MM.1S (cell line): Measurements from ENCODE around the gene FGF12.

Source experiments
- DNase-seq: peaks from one replicate; pipeline ENCODE4 v3.0.0-alpha.2; 2015
- H2AFZ ChIP-seq: fragments of 300-600 bp; sonication (generic); 2 replicates; pipeline ENCODE4 v1.6.0; 2016; ENCODE audit warnings: antibody characterized with exemption, low read length
- H3F3A ChIP-seq: fragments of 300-600 bp; sonication (generic); 2 replicates; pipeline ENCODE4 v1.6.1; 2016; ENCODE audit warnings: mild to moderate bottlenecking, antibody characterized with exemption, low read length, moderate library complexity, mixed read lengths; ENCODE audit not compliant: insufficient read depth
- H3K27ac ChIP-seq: fragments of 300-600 bp; sonication (generic); 2 replicates; pipeline ENCODE4 v1.5.1; 2016; ENCODE audit warnings: mild to moderate bottlenecking, low read length
- H3K27me3 ChIP-seq: fragments of 300-600 bp; sonication (generic); replicated peaks from 2 replicates; pipeline ENCODE4 v1.6.0; 2016; ENCODE audit warnings: low read length; ENCODE audit not compliant: insufficient read depth
- H3K36me3 ChIP-seq: fragments of 300-600 bp; sonication (generic); replicated peaks from 2 replicates; pipeline ENCODE4 v1.6.1; 2016; ENCODE audit warnings: mild to moderate bottlenecking, low read length, mixed read lengths; ENCODE audit not compliant: insufficient read depth
- H3K4me1 ChIP-seq: fragments of 300-600 bp; sonication (generic); 2 replicates; pipeline ENCODE4 v1.6.1; 2016; ENCODE audit warnings: low read length, mixed read lengths
- H3K4me2 ChIP-seq: fragments of 300-600 bp; sonication (generic); 2 replicates; pipeline ENCODE4 v1.6.0; 2016; ENCODE audit warnings: low read depth, low read length
- H3K4me3 ChIP-seq: fragments of 300-600 bp; sonication (generic); 2 replicates; pipeline ENCODE4 v1.5.1; 2016; ENCODE audit warnings: low read length, mixed read lengths
- H3K79me2 ChIP-seq: fragments of 300-600 bp; sonication (generic); 2 replicates; pipeline ENCODE4 v1.6.1; 2016; ENCODE audit warnings: mixed run types, low read length, mixed read lengths
- H3K9ac ChIP-seq: fragments of 300-600 bp; sonication (generic); 2 replicates; pipeline ENCODE4 v1.6.1; 2016; ENCODE audit warnings: low read length, mixed read lengths
- H3K9me2 ChIP-seq: fragments of 300-600 bp; sonication (generic); replicated peaks from 2 replicates; pipeline ENCODE4 v1.6.1; 2016; ENCODE audit warnings: mild to moderate bottlenecking, low read length, mixed read lengths; ENCODE audit not compliant: insufficient read depth
- H3K9me3 ChIP-seq: fragments of 300-600 bp; sonication (generic); replicated peaks from 2 replicates; pipeline ENCODE4 v1.6.1; 2016; ENCODE audit warnings: mild to moderate bottlenecking, low read length, mixed read lengths; ENCODE audit not compliant: insufficient read depth
- H4K20me1 ChIP-seq: fragments of 300-600 bp; sonication (generic); 2 replicates; pipeline ENCODE4 v1.6.1; 2016; ENCODE audit warnings: mild to moderate bottlenecking, low read length, moderate library complexity, mixed read lengths; ENCODE audit not compliant: insufficient read depth
- CTCF ChIP-seq: fragments of 300-600 bp; sonication (generic); IDR thresholded peaks from 2 replicates; pipeline ENCODE4 v1.5.1; 2016; ENCODE audit warnings: antibody characterized with exemption, low read length, mixed read lengths
- EZH2 ChIP-seq: fragments of 300-600 bp; sonication (generic); optimal IDR thresholded peaks from 2 replicates; pipeline ENCODE3; 2017; ENCODE audit warnings: low read depth, mild to moderate bottlenecking, antibody characterized with exemption, low read length, mixed read lengths
- EZH2phosphoT487 ChIP-seq: fragments of 300-600 bp; sonication (generic); IDR thresholded peaks from 2 replicates; pipeline ENCODE4 v1.6.1; 2018; ENCODE audit warnings: antibody characterized with exemption, low read length

FGF12 gene

GRCh38 chr3:192563417-192563816 lies 163.9 kb downstream of the FGF12 start:
- Histone ChIP-seq H3F3A (no peaks in the 10 kb centered on the region), H3K4me3 (no peak overlapping the region), H3K4me1 (no peaks in the 10 kb centered on the region), H3K36me3 (no peaks in the 10 kb centered on the region), H2AFZ (no peak overlapping the region), H3K9me2 (no peaks in the 10 kb centered on the region), H3K9ac (no peak overlapping the region), H3K4me2 (no peak overlapping the region), H4K20me1 (no peaks in the 10 kb centered on the region), H3K79me2 (no peaks in the 10 kb centered on the region), H3K27ac (no peak overlapping the region), H3K27me3 (no peaks in the 10 kb centered on the region), H3K9me3 (no peaks in the 10 kb centered on the region)
- DNase-seq: no peak
- TF ChIP-seq EZH2 (no peak), EZH2phosphoT487 (no peak), CTCF (no peak)

- no peaks in the 10 kb centered on the region for H3K79me2 ChIP-seq
- H3K9me3 ChIP-seq: no peaks in the 10 kb centered on the region
- no peak for DNase-seq
- H3K9ac ChIP-seq: no peak overlapping the region
- no peaks in the 10 kb centered on the region for H4K20me1 ChIP-seq
- H3K4me1 ChIP-seq: no peaks in the 10 kb centered on the region
- no peaks in the 10 kb centered on the region for H3F3A ChIP-seq
- no peaks in the 10 kb centered on the region for H3K9me2 ChIP-seq
- H2AFZ ChIP-seq: no peak overlapping the region
- TF ChIP-seq EZH2 (no peak), EZH2phosphoT487 (no peak), CTCF (no peak)
- no peak overlapping the region for H3K4me2 ChIP-seq
- H3K27me3 ChIP-seq: no peaks in the 10 kb centered on the region
- no peak overlapping the region for H3K4me3 ChIP-seq
- H3K36me3 ChIP-seq: no peaks in the 10 kb centered on the region
- no peak overlapping the region for H3K27ac ChIP-seq
These were observed 173.6 kb downstream of the FGF12 start for GRCh38 chr3:192553707-192554106.

GRCh38 chr3:192550356-192550755 lies 177.0 kb downstream of the FGF12 start:
- no peak overlapping the region for H2AFZ ChIP-seq
- H3K4me3 ChIP-seq: no peak overlapping the region
- H3K27me3 ChIP-seq: no peaks in the 10 kb centered on the region
- no peak overlapping the region for H3K27ac ChIP-seq
- no peaks in the 10 kb centered on the region for H3K36me3 ChIP-seq
- H3K9me3 ChIP-seq: no peaks in the 10 kb centered on the region
- H3K9me2 ChIP-seq: no peaks in the 10 kb centered on the region
- H3F3A ChIP-seq: no peaks in the 10 kb centered on the region
- no peaks in the 10 kb centered on the region for H4K20me1 ChIP-seq
- TF ChIP-seq CTCF (no peak), EZH2phosphoT487 (no peak), EZH2 (no peak)
- H3K79me2 ChIP-seq: no peaks in the 10 kb centered on the region
- no peak for DNase-seq
- no peak overlapping the region for H3K4me2 ChIP-seq
- H3K4me1 ChIP-seq: no peaks in the 10 kb centered on the region
- H3K9ac ChIP-seq: no peak overlapping the region

GRCh38 chr3:192545333-192545732 lies 182.0 kb downstream of the FGF12 start:
- Histone ChIP-seq H3K79me2 (no peaks in the 10 kb centered on the region), H3K9ac (no peak overlapping the region), H4K20me1 (no peaks in the 10 kb centered on the region), H2AFZ (no peak overlapping the region), H3K27ac (no peak overlapping the region), H3K4me1 (no peaks in the 10 kb centered on the region), H3K36me3 (no peaks in the 10 kb centered on the region), H3K9me3 (no peaks in the 10 kb centered on the region), H3K4me2 (no peak overlapping the region), H3K27me3 (no peaks in the 10 kb centered on the region), H3F3A (no peaks in the 10 kb centered on the region), H3K9me2 (no peaks in the 10 kb centered on the region), H3K4me3 (no peak overlapping the region)
- TF ChIP-seq EZH2phosphoT487: no peak
- TF ChIP-seq CTCF: no peak
- no peak for TF ChIP-seq EZH2
- no peak for DNase-seq
